ENCODE results near the gene DAB1.

DNA sequence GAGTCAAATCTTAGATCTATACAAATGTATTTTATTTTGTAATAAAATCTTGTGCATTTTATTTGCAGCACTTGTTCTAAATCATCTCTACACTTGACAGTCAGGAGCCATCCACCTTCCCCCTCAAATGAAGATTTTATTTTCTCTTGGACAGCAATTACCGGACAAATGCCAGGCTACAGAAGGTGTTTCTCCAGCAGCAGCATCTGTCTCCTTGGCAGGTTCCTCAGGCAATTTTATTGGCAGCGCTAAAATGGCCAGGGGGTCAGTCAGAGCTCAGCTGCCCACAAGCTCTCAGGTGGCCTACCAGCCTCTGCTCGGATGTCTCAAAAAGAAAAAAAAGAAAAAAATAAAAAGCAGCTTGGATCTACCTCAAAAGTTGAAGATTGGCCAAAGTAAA is 107.6 kb downstream of the DAB1 start:
- TF ChIP-seq EZH2 (IDR thresholded peaks at IDR 0.05; ENCODE audit: low read depth, low read length, severe bottlenecking): no peak
- TF ChIP-seq JUND (IDR thresholded peaks at IDR 0.05; ENCODE audit: low read length): no peak
- no peak for TF ChIP-seq POLR2A (IDR thresholded peaks at IDR 0.05; ENCODE audit: control extremely low read depth in 1 of 2, low read depth in 2 of 2, low read length in 2 of 2)
- no peak for TF ChIP-seq HDAC2 (IDR thresholded peaks at IDR 0.05; ENCODE audit: borderline replicate concordance in 1 of 2, low read depth in 2 of 2, low read length in 2 of 2)
- TF ChIP-seq, protein P1, sequence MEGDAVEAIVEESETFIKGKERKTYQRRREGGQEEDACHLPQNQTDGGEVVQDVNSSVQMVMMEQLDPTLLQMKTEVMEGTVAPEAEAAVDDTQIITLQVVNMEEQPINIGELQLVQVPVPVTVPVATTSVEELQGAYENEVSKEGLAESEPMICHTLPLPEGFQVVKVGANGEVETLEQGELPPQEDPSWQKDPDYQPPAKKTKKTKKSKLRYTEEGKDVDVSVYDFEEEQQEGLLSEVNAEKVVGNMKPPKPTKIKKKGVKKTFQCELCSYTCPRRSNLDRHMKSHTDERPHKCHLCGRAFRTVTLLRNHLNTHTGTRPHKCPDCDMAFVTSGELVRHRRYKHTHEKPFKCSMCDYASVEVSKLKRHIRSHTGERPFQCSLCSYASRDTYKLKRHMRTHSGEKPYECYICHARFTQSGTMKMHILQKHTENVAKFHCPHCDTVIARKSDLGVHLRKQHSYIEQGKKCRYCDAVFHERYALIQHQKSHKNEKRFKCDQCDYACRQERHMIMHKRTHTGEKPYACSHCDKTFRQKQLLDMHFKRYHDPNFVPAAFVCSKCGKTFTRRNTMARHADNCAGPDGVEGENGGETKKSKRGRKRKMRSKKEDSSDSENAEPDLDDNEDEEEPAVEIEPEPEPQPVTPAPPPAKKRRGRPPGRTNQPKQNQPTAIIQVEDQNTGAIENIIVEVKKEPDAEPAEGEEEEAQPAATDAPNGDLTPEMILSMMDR (IDR thresholded peaks at IDR 0.05; ENCODE audit: control extremely low read depth in 1 of 3, insufficient read depth in 1 of 3, low read depth in 1 of 3, low read length in 3 of 3): no peak
- no peak for TF ChIP-seq ASH2L (IDR thresholded peaks at IDR 0.05; ENCODE audit: low read length)
- TF ChIP-seq PHF8 (conservative IDR thresholded peaks at IDR 0.05; ENCODE audit: low read depth, low read length): no peak

Measured in H1 (cell line).